ENCODE data around the gene OOEP.

DNA sequence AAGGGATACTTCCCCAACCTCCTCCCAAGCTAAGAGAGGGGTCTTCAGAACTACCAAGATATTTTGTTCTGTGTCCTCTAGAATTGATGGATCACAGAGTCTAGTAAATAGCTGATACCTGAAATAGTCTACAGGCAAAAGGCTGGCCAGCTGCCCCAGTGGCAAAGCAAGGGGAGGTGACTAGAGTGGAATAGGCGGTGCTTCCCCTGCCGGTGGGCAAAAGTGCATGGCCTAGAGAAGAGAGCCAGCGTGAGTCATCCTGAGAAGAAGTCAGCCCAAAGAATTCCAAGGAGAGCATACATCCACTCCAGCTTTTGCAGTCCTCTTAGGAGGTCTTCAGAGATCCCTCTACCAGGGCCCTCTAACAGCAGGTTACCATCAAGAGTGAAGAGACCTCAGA, 30.4 kb downstream of the OOEP start:
- TF ChIP-seq, protein P1, sequence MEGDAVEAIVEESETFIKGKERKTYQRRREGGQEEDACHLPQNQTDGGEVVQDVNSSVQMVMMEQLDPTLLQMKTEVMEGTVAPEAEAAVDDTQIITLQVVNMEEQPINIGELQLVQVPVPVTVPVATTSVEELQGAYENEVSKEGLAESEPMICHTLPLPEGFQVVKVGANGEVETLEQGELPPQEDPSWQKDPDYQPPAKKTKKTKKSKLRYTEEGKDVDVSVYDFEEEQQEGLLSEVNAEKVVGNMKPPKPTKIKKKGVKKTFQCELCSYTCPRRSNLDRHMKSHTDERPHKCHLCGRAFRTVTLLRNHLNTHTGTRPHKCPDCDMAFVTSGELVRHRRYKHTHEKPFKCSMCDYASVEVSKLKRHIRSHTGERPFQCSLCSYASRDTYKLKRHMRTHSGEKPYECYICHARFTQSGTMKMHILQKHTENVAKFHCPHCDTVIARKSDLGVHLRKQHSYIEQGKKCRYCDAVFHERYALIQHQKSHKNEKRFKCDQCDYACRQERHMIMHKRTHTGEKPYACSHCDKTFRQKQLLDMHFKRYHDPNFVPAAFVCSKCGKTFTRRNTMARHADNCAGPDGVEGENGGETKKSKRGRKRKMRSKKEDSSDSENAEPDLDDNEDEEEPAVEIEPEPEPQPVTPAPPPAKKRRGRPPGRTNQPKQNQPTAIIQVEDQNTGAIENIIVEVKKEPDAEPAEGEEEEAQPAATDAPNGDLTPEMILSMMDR (IDR thresholded peaks at IDR 0.05): no peak
- no peak for TF ChIP-seq POLR2A (IDR thresholded peaks at IDR 0.05)
